ENCODE results near the gene DOK5. TPM values are rescaled to one million over a fixed set of nuclear protein-coding genes. Genes with fewer than 3 reads are reported as not detected.

Gene DOK5
- total RNA-seq, 1 donor from 2014 or later, result not detected

- no peaks in the 10 kb centered on the region for H3K9me3 ChIP-seq
- no peak for DNase-seq (ENCODE audit: low spot score in 2 of 2)
- no peak for TF ChIP-seq CTCF (IDR thresholded peaks at IDR 0.05)
- no peak overlapping the region for H3K27ac ChIP-seq
- no peaks in the 10 kb centered on the region for H3K4me1 ChIP-seq
- H3K27me3 ChIP-seq, result no peaks in the 10 kb centered on the region
- no peaks in the 10 kb centered on the region for H3K36me3 ChIP-seq
- H3K4me3 ChIP-seq, result no peak overlapping the region
- intact Hi-C loops (cut with DNase I), result no loop called here
Observed at GRCh38 chr20:54497931-54498718, 22.7 kb downstream of the DOK5 start.

GRCh38 chr20:54499111-54499510, 23.7 kb downstream of the DOK5 start:
- Histone ChIP-seq H3K4me3 (no peak overlapping the region), H3K27ac (no peak overlapping the region), H3K4me1 (no peaks in the 10 kb centered on the region), H3K9me3 (no peaks in the 10 kb centered on the region), H3K27me3 (no peaks in the 10 kb centered on the region), H3K36me3 (no peaks in the 10 kb centered on the region)
- TF ChIP-seq CTCF (IDR thresholded peaks at IDR 0.05), result no peak
- no peak for DNase-seq (ENCODE audit: low spot score in 2 of 2)
- intact Hi-C loops (cut with DNase I), result no loop called here

- Histone ChIP-seq H3K4me3 (no peak overlapping the region), H3K9me3 (no peaks in the 10 kb centered on the region), H3K27me3 (no peaks in the 10 kb centered on the region), H3K4me1 (no peaks in the 10 kb centered on the region), H3K36me3 (no peaks in the 10 kb centered on the region), H3K27ac (no peak overlapping the region)
- intact Hi-C loops (cut with DNase I), result no loop called here
- no peak for DNase-seq (ENCODE audit: low spot score in 2 of 2)
- no peak for TF ChIP-seq CTCF (IDR thresholded peaks at IDR 0.05)
Observed at GRCh38 chr20:54502179-54502578, 26.8 kb downstream of the DOK5 start.

GRCh38 chr20:54506643-54507042, 31.2 kb downstream of the DOK5 start:
- Histone ChIP-seq H3K4me1 (no peaks in the 10 kb centered on the region), H3K9me3 (no peaks in the 10 kb centered on the region), H3K4me3 (no peak overlapping the region), H3K27ac (no peak overlapping the region), H3K36me3 (no peaks in the 10 kb centered on the region), H3K27me3 (no peaks in the 10 kb centered on the region)
- no peak for TF ChIP-seq CTCF (IDR thresholded peaks at IDR 0.05)
- no peak for DNase-seq (ENCODE audit: low spot score in 2 of 2)
- intact Hi-C loops (cut with DNase I), result no loop called here

- intact Hi-C loops (cut with DNase I), result no loop called here
- Histone ChIP-seq H3K36me3 (no peaks in the 10 kb centered on the region), H3K27me3 (no peaks in the 10 kb centered on the region), H3K9me3 (peaks cover 0 to 3% of the 10 kb centered on the region in 2 donors), H3K4me1 (no peaks in the 10 kb centered on the region), H3K4me3 (no peak overlapping the region), H3K27ac (no peak overlapping the region)
- DNase-seq (ENCODE audit: low spot score in 2 of 2), result no peak
- no peak for TF ChIP-seq CTCF (IDR thresholded peaks at IDR 0.05)
Observed at GRCh38 chr20:54510541-54511129, 35.2 kb downstream of the DOK5 start.
